Activated naive CD4-positive, alpha-beta T cell treated with anti-CD3 and anti-CD28 coated beads for 36 hours (primary cell): Measurements from ENCODE around the gene SBF2. TPM values are rescaled to one million over a fixed set of nuclear protein-coding genes. Genes with fewer than 3 reads are reported as not detected.
A peak's percentile ranks its signal among the peaks of the same experiment; 100 is the strongest.

Experiments used
- CTCF ChIA-PET: fragments of 350-600 bp; sonication (Branson Sonifier 250); formaldehyde crosslinking; loops from one replicate; lab custom pipeline; 2021; ENCODE audit warnings: antibody characterized with exemption; lab: Charles Lee
- DNase-seq: peaks from one replicate; pipeline ENCODE4 v3.0.0-alpha.2; 2020
- H3K27ac Mint-ChIP-seq: one replicate; pipeline ENCODE4 v1.8.0; 2021; ENCODE audit warnings: mild to moderate bottlenecking, mixed read lengths
- H3K27me3 Mint-ChIP-seq: one replicate; pipeline ENCODE4 v1.8.0; 2021; ENCODE audit warnings: low read depth, mixed read lengths
- H3K36me3 Mint-ChIP-seq: one replicate; pipeline ENCODE4 v1.8.0; 2021; ENCODE audit warnings: low read depth, mixed read lengths
- H3K4me1 Mint-ChIP-seq: one replicate; pipeline ENCODE4 v1.8.0; 2021; ENCODE audit warnings: low read depth, mixed read lengths
- H3K4me3 Mint-ChIP-seq: one replicate; pipeline ENCODE4 v1.8.0; 2021; ENCODE audit warnings: mild to moderate bottlenecking, moderate library complexity, mixed read lengths
- H3K9me3 Mint-ChIP-seq: one replicate; pipeline ENCODE4 v1.8.0; 2021; ENCODE audit warnings: mixed read lengths
- intact Hi-C: fragments of 100-400 bp; cut with micrococcal nuclease; formaldehyde crosslinking; loops from one replicate; pipeline ENCODE4 v1.15.1; 2023
- total RNA-seq, 2 experiments: library from RNA; stranded (reverse); gene quantifications; one replicate each; pipeline ENCODE4 v1.2.3, GENCODE V29; 2021

The SBF2 gene
- total RNA-seq, 2 experiments from 2014 or later, result 8.7 to 9.9 TPM

DNA sequence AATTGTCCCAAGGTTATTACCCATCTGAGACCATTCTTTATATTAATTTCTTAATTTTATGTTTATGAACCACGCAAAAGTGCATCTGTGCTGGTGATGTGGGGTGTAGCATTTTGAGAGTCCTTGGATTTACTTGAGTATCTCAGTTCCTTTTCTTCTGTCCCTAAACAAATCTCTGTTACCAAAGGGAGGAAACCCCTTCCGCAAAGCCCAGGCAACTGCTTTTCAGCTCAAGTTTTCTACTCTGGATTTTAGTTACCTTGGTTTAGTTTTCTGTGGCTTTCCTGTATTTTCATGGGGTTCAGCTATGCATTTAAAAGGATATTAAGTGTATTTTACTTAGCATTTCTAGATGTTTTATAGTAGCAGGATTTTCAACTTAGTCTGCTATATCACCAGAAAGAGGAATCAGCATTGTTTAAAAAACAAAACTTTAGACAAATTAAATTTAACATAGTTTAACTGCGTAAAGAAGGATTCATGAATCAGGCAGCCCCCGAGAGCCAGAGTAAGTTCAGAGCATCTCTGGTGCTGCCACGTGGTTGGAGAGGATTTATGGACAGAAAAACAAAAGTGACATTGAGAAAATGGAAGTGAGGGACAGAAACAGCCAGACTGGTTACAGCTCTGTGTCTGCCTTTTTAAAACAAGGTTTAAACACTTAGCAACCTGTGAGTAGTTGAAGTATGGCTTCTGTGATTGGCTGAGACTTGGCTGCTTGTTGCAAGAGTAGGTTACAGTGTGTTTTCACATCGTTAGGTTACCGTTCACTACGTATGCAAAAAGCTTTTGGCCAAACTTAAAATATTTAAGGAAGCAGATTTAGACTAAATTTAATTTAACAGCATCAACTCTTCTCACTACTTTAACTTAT, 20.4 kb upstream of the SBF2 start:
- DNase-seq, result peak; percentile 19
- Mint-ChIP-seq H3K9me3 (no peaks in the 10 kb centered on the region), H3K27me3 (peaks cover 4% of the 10 kb centered on the region), H3K4me3 (no peak overlapping the region), H3K4me1 (no peaks in the 10 kb centered on the region), H3K36me3 (no peaks in the 10 kb centered on the region), H3K27ac (no peak overlapping the region)
- intact Hi-C loops, result no loop called here
- CTCF ChIA-PET, result interaction anchor here (1.1 kb wide), 1 partner anchor 9 kb away, joined by 3 read pairs; no protein-coding TSS in a partner anchor

DNA sequence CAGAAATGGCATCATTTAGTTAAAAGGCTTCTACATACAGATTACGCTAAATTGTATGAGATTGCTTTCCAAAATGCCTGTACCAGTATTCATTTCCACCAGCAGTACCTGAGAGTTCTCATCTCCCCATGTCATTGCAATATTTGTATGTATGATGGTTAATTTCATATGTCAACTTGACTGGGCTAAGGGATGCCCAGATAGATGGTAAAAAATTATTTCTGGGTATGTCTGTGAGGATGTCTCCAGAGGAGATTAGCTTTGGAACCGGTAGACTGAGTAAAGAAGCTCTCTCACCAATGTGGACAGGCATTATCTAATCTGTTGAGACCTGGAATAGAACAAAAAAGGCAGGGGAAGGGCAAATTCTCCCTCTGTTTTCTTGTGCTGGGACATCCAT, 17.8 kb upstream of the SBF2 start:
- H3K4me1 Mint-ChIP-seq, result peaks cover 8% of the 10 kb centered on the region
- no peak for DNase-seq
- H3K9me3 Mint-ChIP-seq, result no peaks in the 10 kb centered on the region
- no peak overlapping the region for H3K4me3 Mint-ChIP-seq
- no peaks in the 10 kb centered on the region for H3K36me3 Mint-ChIP-seq
- H3K27me3 Mint-ChIP-seq, result peaks cover 17% of the 10 kb centered on the region
- intact Hi-C loops, result no loop called here
- no peak overlapping the region for H3K27ac Mint-ChIP-seq
- CTCF ChIA-PET, result interaction anchor here (0.8 kb wide), 1 partner anchor 42 kb away, joined by 3 read pairs; no protein-coding TSS in a partner anchor

- H3K4me1 Mint-ChIP-seq, result peaks cover 20% of the 10 kb centered on the region
- DNase-seq, result no peak
- no peak overlapping the region for H3K27ac Mint-ChIP-seq
Observed at GRCh38 chr11:10310301-10310841, 16.4 kb upstream of the SBF2 start.

GRCh38 chr11:10309163-10310093, 15.4 kb upstream of the SBF2 start:
- CTCF ChIA-PET, result interaction anchor here (0.7 to 8.2 kb wide), 13 partner anchors 9 to 718 kb away, joined by 3 to 102 read pairs (median 4); no protein-coding TSS in a partner anchor
- H3K4me1 Mint-ChIP-seq, result peaks cover 22% of the 10 kb centered on the region
- DNase-seq, result no peak
- no peaks in the 10 kb centered on the region for H3K9me3 Mint-ChIP-seq
- H3K36me3 Mint-ChIP-seq, result no peaks in the 10 kb centered on the region
- intact Hi-C loops, result loop anchor here (5.0 to 10.0 kb wide), 6 partner anchors 148 to 945 kb away; partner anchors contain the start of genes AMPD3, SWAP70 and ZNF143
- no peak overlapping the region for H3K27ac Mint-ChIP-seq
- H3K4me3 Mint-ChIP-seq, result no peak overlapping the region
- peaks cover 32% of the 10 kb centered on the region for H3K27me3 Mint-ChIP-seq

More at GRCh38 chr11:10310301-10310841, 16.4 kb upstream of the SBF2 start:
- CTCF ChIA-PET, result interaction anchor here (0.8 to 8.2 kb wide), 11 partner anchors 8 to 719 kb away, joined by 3 to 102 read pairs (median 4); no protein-coding TSS in a partner anchor
- Mint-ChIP-seq H3K9me3 (no peaks in the 10 kb centered on the region), H3K27me3 (peaks cover 30% of the 10 kb centered on the region), H3K4me3 (no peak overlapping the region), H3K36me3 (no peaks in the 10 kb centered on the region)
- intact Hi-C loops, result no loop called here

DNA sequence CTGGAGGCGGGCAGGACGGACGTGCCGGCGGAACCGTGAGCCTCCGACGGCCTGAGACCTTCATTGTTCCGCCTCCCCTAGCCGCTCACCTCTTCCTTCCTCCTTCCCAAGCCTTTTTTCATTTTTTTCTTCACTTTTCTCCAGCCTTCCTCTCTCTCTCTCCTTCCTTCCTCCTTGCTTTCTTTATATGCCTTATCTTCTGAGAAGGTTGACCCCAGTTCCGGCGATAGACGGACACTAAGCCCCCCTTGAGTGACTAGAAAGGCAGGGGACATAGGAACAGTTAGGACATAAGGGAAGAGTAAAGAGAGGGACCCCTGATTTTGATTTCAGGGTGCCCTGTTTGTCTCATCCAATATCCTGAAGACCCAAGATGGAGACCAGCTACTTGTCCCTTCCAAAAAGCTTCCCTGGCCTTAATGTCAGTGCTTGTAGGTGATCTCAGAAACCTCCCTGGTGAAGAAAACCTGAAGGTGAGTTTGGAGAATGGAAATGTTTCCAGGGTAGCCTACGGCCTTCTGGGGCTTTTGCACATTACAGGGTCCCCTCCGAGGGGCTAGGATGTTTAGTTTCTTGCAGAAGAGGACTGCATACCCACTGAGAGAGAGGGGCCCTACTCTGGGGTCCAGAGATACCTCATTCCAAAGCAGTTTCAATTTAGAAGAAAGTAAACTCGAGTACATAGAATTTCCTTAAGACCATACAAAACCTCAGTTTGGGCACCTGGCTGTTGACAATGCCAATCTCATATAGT, 14.4 kb upstream of the SBF2 start:
- Mint-ChIP-seq H3K4me1 (peaks cover 32% of the 10 kb centered on the region), H3K9me3 (no peaks in the 10 kb centered on the region), H3K27me3 (peaks cover 38% of the 10 kb centered on the region), H3K4me3 (peak overlapping the region; percentile 81), H3K27ac (peak overlapping the region; percentile 59), H3K36me3 (no peaks in the 10 kb centered on the region)
- intact Hi-C loops, result loop anchor here (1.0 to 10.0 kb wide), 7 partner anchors 58 to 944 kb away; partner anchors contain the start of genes AMPD3, SWAP70 and ZNF143
- CTCF ChIA-PET, result interaction anchor here (0.6 to 8.2 kb wide), 18 partner anchors 8 to 710 kb away, joined by 3 to 102 read pairs (median 4); no protein-coding TSS in a partner anchor
- no peak for DNase-seq

DNA sequence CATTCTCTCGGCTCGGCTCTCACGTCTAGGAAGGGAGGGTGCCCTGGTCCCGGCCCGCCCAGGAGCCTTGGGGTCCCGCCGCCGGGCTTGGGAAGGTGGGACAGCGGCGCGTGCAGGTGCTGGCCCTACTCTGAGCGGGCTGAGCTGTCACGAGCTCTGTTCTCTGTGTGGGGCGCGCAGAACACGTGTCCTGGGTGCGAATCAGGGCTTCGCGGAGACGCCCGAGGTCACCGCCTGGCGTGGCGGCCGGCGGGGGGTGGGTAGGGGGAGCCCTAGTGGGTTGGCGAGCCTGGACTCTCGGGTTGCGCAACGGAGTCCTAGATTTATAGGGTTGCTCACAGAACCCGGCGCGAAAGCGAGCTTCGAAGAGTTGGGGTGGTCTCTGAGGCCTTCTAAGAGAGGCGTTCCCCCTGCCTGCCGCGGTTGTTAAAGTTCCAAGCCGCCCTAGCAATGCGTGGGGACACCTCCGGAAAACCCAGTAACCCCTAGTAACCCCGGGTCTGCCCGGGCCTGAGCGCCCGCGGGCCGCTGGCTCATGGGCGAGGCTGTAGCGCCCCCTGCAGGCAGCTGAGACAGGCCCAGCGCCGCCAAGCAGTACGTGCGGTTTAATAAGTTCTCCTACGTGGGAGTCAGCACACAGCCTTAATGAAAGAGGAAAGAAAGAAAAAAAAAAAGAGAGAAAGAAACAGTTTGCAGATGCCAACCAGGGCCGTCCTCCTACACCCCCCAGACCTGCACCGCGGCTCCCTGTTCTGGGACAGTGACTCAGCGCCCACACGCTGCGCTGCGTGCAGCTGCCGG, 13.6 kb upstream of the SBF2 start:
- H3K36me3 Mint-ChIP-seq, result no peaks in the 10 kb centered on the region
- intact Hi-C loops, result loop anchor here (1.0 to 10.0 kb wide), 15 partner anchors 16 to 943 kb away; partner anchors contain the start of genes AMPD3, SWAP70, WEE1 and ZNF143
- peaks cover 33% of the 10 kb centered on the region for H3K4me1 Mint-ChIP-seq
- CTCF ChIA-PET, result interaction anchor here (0.6 to 8.2 kb wide), 21 partner anchors 8 to 709 kb away, joined by 3 to 102 read pairs (median 4); no protein-coding TSS in a partner anchor
- DNase-seq, result peak; percentile 87
- H3K27me3 Mint-ChIP-seq, result peaks cover 41% of the 10 kb centered on the region
- peak overlapping the region; percentile 81 for H3K4me3 Mint-ChIP-seq
- no peaks in the 10 kb centered on the region for H3K9me3 Mint-ChIP-seq
- peak overlapping the region; percentile 59 for H3K27ac Mint-ChIP-seq

GRCh38 chr11:10307022-10307399, 13.0 kb upstream of the SBF2 start:
- CTCF ChIA-PET, result interaction anchor here (0.7 to 8.2 kb wide), 13 partner anchors 9 to 550 kb away, joined by 3 to 102 read pairs (median 5); no protein-coding TSS in a partner anchor
- Mint-ChIP-seq H3K36me3 (no peaks in the 10 kb centered on the region), H3K9me3 (no peaks in the 10 kb centered on the region), H3K27ac (no peak overlapping the region), H3K4me1 (peaks cover 33% of the 10 kb centered on the region), H3K27me3 (peaks cover 42% of the 10 kb centered on the region), H3K4me3 (peak overlapping the region; percentile 81)
- DNase-seq, result no peak
- intact Hi-C loops, result loop anchor here (1.0 to 10.0 kb wide), 14 partner anchors 16 to 942 kb away; partner anchors contain the start of genes AMPD3, SWAP70, WEE1 and ZNF143

DNA sequence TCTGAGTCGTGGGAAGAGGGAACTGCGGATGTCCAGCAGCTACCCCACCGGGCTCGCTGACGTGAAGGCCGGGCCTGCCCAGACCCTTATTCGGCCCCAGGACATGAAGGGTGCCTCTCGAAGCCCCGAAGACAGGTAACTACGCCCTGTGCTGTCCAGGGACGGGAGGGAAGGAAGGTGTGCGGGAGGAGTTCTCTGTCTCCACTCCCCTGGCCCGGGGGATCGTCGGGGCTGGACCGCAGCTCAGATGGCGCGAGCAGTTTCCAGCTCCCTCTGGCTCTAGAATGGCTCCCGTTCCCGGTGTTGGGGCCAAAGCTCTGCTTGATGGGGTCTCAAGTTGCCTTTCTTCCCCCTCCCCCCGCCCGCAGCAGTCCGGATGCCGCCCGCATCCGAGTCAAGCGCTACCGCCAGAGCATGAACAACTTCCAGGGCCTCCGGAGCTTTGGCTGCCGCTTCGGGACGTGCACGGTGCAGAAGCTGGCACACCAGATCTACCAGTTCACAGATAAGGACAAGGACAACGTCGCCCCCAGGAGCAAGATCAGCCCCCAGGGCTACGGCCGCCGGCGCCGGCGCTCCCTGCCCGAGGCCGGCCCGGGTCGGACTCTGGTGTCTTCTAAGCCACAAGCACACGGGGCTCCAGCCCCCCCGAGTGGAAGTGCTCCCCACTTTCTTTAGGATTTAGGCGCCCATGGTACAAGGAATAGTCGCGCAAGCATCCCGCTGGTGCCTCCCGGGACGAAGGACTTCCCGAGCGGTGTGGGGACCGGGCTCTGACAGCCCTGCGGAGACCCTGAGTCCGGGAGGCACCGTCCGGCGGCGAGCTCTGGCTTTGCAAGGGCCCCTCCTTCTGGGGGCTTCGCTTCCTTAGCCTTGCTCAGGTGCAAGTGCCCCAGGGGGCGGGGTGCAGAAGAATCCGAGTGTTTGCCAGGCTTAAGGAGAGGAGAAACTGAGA, 12.2 kb upstream of the SBF2 start:
- Mint-ChIP-seq H3K27me3 (peaks cover 44% of the 10 kb centered on the region), H3K4me3 (peak overlapping the region; percentile 81), H3K27ac (no peak overlapping the region), H3K9me3 (no peaks in the 10 kb centered on the region), H3K4me1 (peaks cover 33% of the 10 kb centered on the region), H3K36me3 (no peaks in the 10 kb centered on the region)
- intact Hi-C loops, result loop anchor here (2.0 to 10.0 kb wide), 7 partner anchors 151 to 941 kb away; partner anchors contain the start of genes AMPD3, SWAP70, WEE1 and ZNF143
- CTCF ChIA-PET, result interaction anchor here (0.6 to 8.2 kb wide), 9 partner anchors 16 to 705 kb away, joined by 3 to 102 read pairs (median 3); no protein-coding TSS in a partner anchor
- peak; percentile 37 for DNase-seq

DNA sequence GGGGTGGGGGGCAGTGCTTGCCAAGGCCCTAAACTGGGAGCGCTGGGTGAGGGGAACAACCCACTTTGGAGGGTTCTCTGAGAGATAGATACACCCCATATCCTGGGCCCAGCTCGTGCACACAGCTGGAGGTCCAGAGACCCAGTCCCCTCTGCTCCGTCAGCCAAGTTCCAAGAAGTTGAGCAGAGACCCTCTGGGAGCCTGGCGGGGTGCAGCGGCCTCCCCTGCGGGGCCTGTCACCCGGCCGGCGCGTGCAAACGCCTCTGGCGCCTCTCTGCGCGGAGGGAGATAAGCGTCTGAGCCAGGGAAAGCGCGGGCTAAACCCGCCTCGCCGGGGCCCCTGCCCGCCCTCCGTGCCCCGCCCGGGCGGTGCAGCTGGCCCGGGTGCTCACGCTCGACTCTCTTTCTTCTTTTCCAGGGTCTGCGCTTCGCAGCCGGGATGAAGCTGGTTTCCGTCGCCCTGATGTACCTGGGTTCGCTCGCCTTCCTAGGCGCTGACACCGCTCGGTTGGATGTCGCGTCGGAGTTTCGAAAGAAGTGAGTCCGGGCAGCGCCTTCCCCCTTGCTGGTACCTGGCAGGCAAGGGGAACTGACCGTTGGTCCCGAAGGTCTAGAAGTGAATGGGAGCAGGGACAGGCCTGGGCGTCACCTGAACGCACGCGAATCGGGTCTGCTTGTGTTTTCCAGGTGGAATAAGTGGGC, 11.4 kb upstream of the SBF2 start:
- Mint-ChIP-seq H3K4me3 (peak overlapping the region; percentile 81), H3K27ac (no peak overlapping the region), H3K4me1 (peaks cover 33% of the 10 kb centered on the region), H3K9me3 (no peaks in the 10 kb centered on the region), H3K27me3 (peaks cover 44% of the 10 kb centered on the region), H3K36me3 (no peaks in the 10 kb centered on the region)
- CTCF ChIA-PET, result interaction anchor here (0.7 to 8.2 kb wide), 11 partner anchors 19 to 705 kb away, joined by 3 to 102 read pairs (median 3); no protein-coding TSS in a partner anchor
- intact Hi-C loops, result loop anchor here (5.0 to 10.0 kb wide), 6 partner anchors 152 to 941 kb away; partner anchors contain the start of genes AMPD3, SWAP70 and ZNF143
- peak; percentile 31 for DNase-seq
